Stimulated activated CD8-positive, alpha-beta memory T cell treated with anti-CD3 and anti-CD28 coated beads, Interleukin-7, amount 100 ng/mL, for 24 hours (primary cell): ENCODE data around the gene SLC16A11.
"Not testable (repeated sequence)": the region's sequence is repeated elsewhere in the genome, so short reads cannot be mapped to it uniquely, and the experiment has no call there.

Experiments
- DNase-seq: peaks from one replicate; pipeline ENCODE4 v3.0.0-alpha.2; 2020; ENCODE audit warnings: low read depth

Gene SLC16A11

GRCh38 chr17:7043497-7044198, at the start of gene SLC16A11:
Gene SLC16A11 (minus strand): TSS chr17:7044092. CDS start chr17:7043513, 579 bp downstream.
- DNase-seq: no peak

GRCh38 chr17:7091311-7092005, 47.6 kb upstream of the SLC16A11 start:
- not testable (repeated sequence) for DNase-seq

- DNase-seq: not testable (repeated sequence)
Measured at GRCh38 chr17:7089570-7089969, 45.7 kb upstream of the SLC16A11 start.

- not testable (repeated sequence) for DNase-seq
Measured at GRCh38 chr17:7088442-7088841, 44.5 kb upstream of the SLC16A11 start.

- DNase-seq: no peak
Measured at GRCh38 chr17:7084088-7084487, 40.2 kb upstream of the SLC16A11 start.

GRCh38 chr17:7083592-7083991, 39.7 kb upstream of the SLC16A11 start:
- DNase-seq: no peak

- DNase-seq: no peak
Measured at GRCh38 chr17:7081341-7082062, 37.6 kb upstream of the SLC16A11 start.

- DNase-seq: no peak
Measured at GRCh38 chr17:7080456-7081041, 36.7 kb upstream of the SLC16A11 start.

GRCh38 chr17:7079581-7080455, 35.9 kb upstream of the SLC16A11 start, which contains the start of gene CLEC10A:
Gene CLEC10A (minus strand): TSS chr17:7080251. CDS start chr17:7078812, 1,439 bp downstream.
- no peak for DNase-seq

- DNase-seq: no peak
Measured at GRCh38 chr17:7078711-7079110, 34.8 kb upstream of the SLC16A11 start.

GRCh38 chr17:7077911-7078546, 34.1 kb upstream of the SLC16A11 start:
- DNase-seq: no peak

GRCh38 chr17:7074931-7075330, 31.0 kb upstream of the SLC16A11 start:
- no peak for DNase-seq

GRCh38 chr17:7072406-7072805, 28.5 kb upstream of the SLC16A11 start:
- no peak for DNase-seq

GRCh38 chr17:7070712-7071111, 26.8 kb upstream of the SLC16A11 start:
- DNase-seq: no peak

GRCh38 chr17:7068268-7068667, 24.4 kb upstream of the SLC16A11 start:
- no peak for DNase-seq

- DNase-seq: no peak
Measured at GRCh38 chr17:7067198-7067597, 23.3 kb upstream of the SLC16A11 start.

- no peak for DNase-seq
Measured at GRCh38 chr17:7064261-7064660, 20.4 kb upstream of the SLC16A11 start.

- no peak for DNase-seq
Measured at GRCh38 chr17:7063518-7064094, 19.7 kb upstream of the SLC16A11 start.

GRCh38 chr17:7060165-7060891, 16.4 kb upstream of the SLC16A11 start:
- DNase-seq: no peak
